Measurements from ENCODE around the gene CPNE5. TPM values are rescaled to one million over a fixed set of nuclear protein-coding genes. Genes with fewer than 3 reads are reported as not detected.

Gene CPNE5
- total RNA-seq, 1 donor from 2014 or later, result not detected

GRCh38 chr6:36786055-36786675, 53.1 kb downstream of the CPNE5 start:
- no peak overlapping the region for H3K4me3 Mint-ChIP-seq
- H3K9me3 Mint-ChIP-seq, result no peaks in the 10 kb centered on the region
- Histone ChIP-seq H4K20me1 (ENCODE audit: low read depth) (no peaks in the 10 kb centered on the region), H3K4me2 (no peak overlapping the region), H3K27ac (no peak overlapping the region), H3K4me3 (no peak overlapping the region), H3F3A (ENCODE audit: low read depth) (peaks cover 19% of the 10 kb centered on the region), H3K79me2 (ENCODE audit: low read depth) (no peaks in the 10 kb centered on the region), H3K27me3 (no peaks in the 10 kb centered on the region), H2AFZ (replicated peaks) (peak overlapping the region; percentile 67), H3K36me3 (no peaks in the 10 kb centered on the region), H3K4me1 (peaks cover 8% of the 10 kb centered on the region), H3K9ac (no peak overlapping the region), H3K9me3 (ENCODE audit: low read depth) (no peaks in the 10 kb centered on the region)
- no peak for TF ChIP-seq EZH2phosphoT487 (IDR thresholded peaks at IDR 0.05)
- TF ChIP-seq CTCF (IDR thresholded peaks at IDR 0.05), result no peak
- TF ChIP-seq EZH2 (IDR thresholded peaks at IDR 0.05), result no peak
- peaks cover 45% of the 10 kb centered on the region for H3K4me1 Mint-ChIP-seq
- H3K27ac Mint-ChIP-seq, result peak overlapping the region; percentile 83
- no peaks in the 10 kb centered on the region for H3K36me3 Mint-ChIP-seq
- DNase-seq (ENCODE audit: low spot score), result peak; percentile 46
- H3K27me3 Mint-ChIP-seq (ENCODE audit: insufficient read depth, low read depth), result peaks cover 14% of the 10 kb centered on the region

- Histone ChIP-seq H3K9ac (no peak overlapping the region), H3K9me3 (ENCODE audit: low read depth) (no peaks in the 10 kb centered on the region), H3K4me1 (peaks cover 10% of the 10 kb centered on the region), H3K79me2 (ENCODE audit: low read depth) (no peaks in the 10 kb centered on the region), H3K4me3 (no peak overlapping the region), H3K27me3 (no peaks in the 10 kb centered on the region), H2AFZ (replicated peaks) (no peak overlapping the region), H3F3A (ENCODE audit: low read depth) (peaks cover 14% of the 10 kb centered on the region), H3K27ac (no peak overlapping the region), H4K20me1 (ENCODE audit: low read depth) (no peaks in the 10 kb centered on the region), H3K4me2 (no peak overlapping the region), H3K36me3 (no peaks in the 10 kb centered on the region)
- H3K9me3 Mint-ChIP-seq, result no peaks in the 10 kb centered on the region
- TF ChIP-seq EZH2 (IDR thresholded peaks at IDR 0.05), result no peak
- no peak for TF ChIP-seq EZH2phosphoT487 (IDR thresholded peaks at IDR 0.05)
- TF ChIP-seq CTCF (IDR thresholded peaks at IDR 0.05), result no peak
- H3K4me3 Mint-ChIP-seq, result no peak overlapping the region
- H3K27me3 Mint-ChIP-seq (ENCODE audit: insufficient read depth, low read depth), result peaks cover 14% of the 10 kb centered on the region
- no peak for DNase-seq (ENCODE audit: low spot score)
- H3K36me3 Mint-ChIP-seq, result no peaks in the 10 kb centered on the region
- H3K4me1 Mint-ChIP-seq, result peaks cover 39% of the 10 kb centered on the region
- peak overlapping the region; percentile 21 for H3K27ac Mint-ChIP-seq
Measured at GRCh38 chr6:36784376-36784636, 54.9 kb downstream of the CPNE5 start.

GRCh38 chr6:36783603-36784375, 55.5 kb downstream of the CPNE5 start:
- H3K79me2 ChIP-seq (ENCODE audit: low read depth), result no peaks in the 10 kb centered on the region
- peaks cover 9% of the 10 kb centered on the region for H3F3A ChIP-seq (ENCODE audit: low read depth)
- H3K36me3 ChIP-seq, result no peaks in the 10 kb centered on the region
- no peaks in the 10 kb centered on the region for H4K20me1 ChIP-seq (ENCODE audit: low read depth)
- H3K27me3 ChIP-seq, result no peaks in the 10 kb centered on the region
- DNase-seq (ENCODE audit: low spot score), result no peak
- Mint-ChIP-seq H3K36me3 (no peaks in the 10 kb centered on the region), H3K27me3 (ENCODE audit: insufficient read depth, low read depth) (peaks cover 18% of the 10 kb centered on the region), H3K9me3 (no peaks in the 10 kb centered on the region), H3K4me1 (peaks cover 35% of the 10 kb centered on the region), H3K4me3 (no peak overlapping the region), H3K27ac (peak overlapping the region; percentile 21)
- peaks cover 5% of the 10 kb centered on the region for H3K4me1 ChIP-seq
- no peak overlapping the region for H3K4me2 ChIP-seq
- H3K27ac ChIP-seq, result no peak overlapping the region
- no peak overlapping the region for H3K9ac ChIP-seq
- no peak overlapping the region for H3K4me3 ChIP-seq
- no peak overlapping the region for H2AFZ ChIP-seq (replicated peaks)
- no peaks in the 10 kb centered on the region for H3K9me3 ChIP-seq (ENCODE audit: low read depth)
- TF ChIP-seq EZH2phosphoT487 (IDR thresholded peaks at IDR 0.05) (no peak), EZH2 (IDR thresholded peaks at IDR 0.05) (no peak), CTCF (IDR thresholded peaks at IDR 0.05) (no peak)
